HG02981 (cell line): ENCODE results near the gene SLC48A1.

ENCODE experiments used
- ATAC-seq: cut with Tn5 transposase; IDR thresholded peaks from one replicate; pipeline ENCODE4 v1.9.1; 2021; ENCODE audit warnings: mild to moderate bottlenecking, moderate library complexity; ENCODE audit not compliant: unreplicated experiment

The SLC48A1 gene

DNA sequence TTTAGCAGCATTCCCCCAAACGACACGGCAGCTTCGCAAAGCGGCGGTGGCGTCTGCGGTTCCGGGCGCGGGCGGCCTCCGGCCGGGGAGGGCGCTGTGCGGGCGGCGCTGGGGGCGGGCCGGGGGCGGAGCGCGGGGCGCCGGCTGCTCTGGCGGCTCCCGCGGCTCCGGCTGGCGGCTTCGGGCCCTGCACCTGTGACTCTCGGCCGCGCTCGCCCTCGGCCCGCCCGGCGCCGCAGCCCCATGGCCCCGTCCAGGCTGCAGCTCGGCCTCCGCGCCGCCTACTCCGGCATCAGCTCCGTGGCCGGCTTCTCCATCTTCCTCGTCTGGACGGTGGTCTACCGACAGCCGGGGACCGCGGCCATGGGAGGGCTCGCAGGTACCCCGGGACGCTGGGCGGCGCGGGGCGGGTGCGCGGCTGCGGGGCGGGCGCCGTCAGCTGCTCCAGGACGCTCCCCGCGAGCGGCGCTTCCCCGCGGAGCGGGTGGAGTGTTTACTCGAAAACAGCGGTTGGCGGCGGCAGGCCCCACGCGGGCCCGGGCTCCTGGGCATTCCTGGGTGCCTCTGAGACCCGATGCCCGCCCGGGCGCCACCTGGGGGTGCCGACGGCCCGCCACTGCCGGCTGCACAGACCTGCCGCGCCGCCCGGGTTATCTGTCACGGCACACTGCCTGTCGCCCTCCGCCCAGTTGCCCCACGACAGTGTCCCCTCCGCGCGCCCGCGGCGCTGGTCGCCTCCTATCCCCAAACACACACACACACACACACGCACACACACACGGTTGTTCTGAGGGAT, at the start of gene SLC48A1:
TSS of gene SLC48A1 (plus strand) at position 177 of the 796 bp plus-strand sequence. CDS start at position 244, 67 bp downstream.
- ATAC-seq, result peak; percentile 76

DNA sequence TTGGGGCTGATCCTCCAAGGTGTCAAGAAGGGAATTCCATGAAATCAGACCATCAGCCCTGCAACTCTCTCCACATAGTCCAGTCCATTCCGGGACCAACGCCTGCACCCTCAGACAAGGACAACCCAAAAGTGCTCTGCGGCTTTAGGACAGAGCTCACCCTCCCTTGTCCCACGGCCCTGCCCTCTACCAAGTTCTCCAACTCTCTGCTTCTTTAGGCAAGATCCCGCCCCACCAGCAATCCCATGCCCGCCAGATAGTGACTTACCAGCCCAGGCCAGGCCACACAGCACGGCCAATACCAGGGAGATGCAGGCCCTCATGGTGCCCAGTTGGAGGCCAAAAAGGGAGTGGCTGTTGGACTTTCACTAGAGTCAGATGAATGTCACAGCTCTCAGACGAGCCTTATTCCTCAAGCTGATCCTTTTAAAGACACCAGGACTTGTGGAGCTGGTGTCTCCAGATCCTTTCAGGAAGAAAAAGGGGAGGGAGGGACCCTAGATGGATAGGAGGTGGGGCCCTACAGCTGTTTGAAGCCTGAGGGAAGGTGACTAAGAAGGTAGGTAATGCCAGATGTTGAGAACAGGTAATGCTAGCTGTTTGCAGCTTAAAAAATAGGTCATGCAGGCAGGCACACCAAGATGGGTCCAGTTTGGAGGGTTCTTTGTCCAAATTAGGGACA, 47.8 kb upstream of the SLC48A1 start, which contains the start of gene ENDOU:
TSS of gene ENDOU (minus strand) at position 400 of the 682 bp plus-strand sequence. CDS start at position 323, 77 bp downstream.
- no peak for ATAC-seq

DNA sequence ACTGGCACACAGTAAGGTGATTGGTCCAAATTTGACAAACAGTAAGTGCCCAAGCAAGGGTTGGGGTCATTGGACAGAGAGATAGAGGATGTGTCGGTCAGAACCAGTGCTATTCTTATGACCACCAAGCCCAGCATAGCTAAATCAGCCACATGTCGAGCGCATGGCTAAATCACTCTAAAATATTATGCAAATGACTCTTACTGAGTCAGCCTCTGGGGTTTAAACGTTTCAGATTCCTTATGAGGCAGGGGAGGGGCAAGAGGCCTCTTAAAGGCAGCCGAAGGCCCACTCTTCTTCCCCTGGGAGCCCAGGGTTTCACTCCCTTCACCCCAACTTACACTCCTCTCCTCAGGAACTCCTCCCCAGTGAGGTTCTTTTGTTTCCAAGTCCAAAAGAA, 47.1 kb upstream of the SLC48A1 start:
- ATAC-seq, result peak; percentile 77

DNA sequence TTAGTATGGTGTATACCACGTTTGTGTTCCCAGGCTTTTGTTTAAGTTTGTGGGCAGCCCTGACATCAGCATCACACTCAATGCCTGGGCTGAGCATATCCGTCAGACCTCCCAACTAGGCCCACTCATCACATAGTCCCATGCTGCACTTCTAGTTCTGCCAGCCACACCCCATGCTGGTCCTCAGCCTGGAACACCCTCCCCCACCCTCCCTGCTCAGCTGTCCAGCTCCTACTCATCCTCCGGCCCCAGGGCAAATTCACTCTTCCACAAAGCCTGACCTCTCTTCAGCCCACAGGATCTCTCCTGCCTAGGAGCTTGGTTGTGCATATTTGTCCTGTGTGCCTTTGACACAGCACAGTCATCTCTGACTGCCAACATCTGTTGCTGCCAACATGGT, 43.8 kb upstream of the SLC48A1 start:
- ATAC-seq, result no peak

DNA sequence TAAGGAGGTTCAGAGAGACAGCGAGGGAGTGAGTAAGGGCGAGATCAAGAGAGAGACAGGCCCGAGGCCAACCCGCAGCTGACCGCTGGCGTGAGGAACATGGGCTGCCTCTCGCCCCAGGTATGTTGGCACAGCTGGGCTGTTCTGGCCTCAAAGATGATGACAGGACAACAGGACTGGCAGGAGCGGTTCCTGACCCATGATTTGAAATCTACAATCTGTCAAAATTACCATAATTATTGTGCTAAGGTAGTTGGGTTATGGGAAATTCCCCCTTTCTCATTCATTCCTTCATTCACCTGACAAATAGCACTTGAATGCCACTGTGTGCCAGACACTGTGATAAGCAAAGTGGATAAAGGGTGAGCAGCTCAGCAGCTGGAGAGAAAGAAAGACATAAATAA, 42.7 kb upstream of the SLC48A1 start:
- no peak for ATAC-seq

DNA sequence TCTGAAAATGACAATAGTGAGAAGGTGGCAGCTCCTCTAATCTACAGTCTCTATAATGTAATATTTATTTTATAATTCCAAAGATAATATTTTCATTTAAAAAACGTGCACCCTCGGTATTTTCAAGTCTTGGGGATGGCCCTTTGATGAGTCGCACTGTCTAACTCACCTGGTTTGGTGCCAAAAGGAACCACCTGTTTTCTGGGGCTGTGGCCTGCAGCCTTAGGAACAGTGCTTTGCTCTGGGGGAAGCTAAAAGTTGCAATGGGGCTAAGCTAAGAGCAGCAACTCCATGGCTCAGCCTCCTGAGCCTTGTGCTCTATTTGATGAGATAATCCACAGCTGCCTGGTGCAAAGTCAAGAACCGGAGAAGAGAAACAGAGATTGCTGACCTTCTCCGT, 41.3 kb upstream of the SLC48A1 start:
- ATAC-seq, result no peak

DNA sequence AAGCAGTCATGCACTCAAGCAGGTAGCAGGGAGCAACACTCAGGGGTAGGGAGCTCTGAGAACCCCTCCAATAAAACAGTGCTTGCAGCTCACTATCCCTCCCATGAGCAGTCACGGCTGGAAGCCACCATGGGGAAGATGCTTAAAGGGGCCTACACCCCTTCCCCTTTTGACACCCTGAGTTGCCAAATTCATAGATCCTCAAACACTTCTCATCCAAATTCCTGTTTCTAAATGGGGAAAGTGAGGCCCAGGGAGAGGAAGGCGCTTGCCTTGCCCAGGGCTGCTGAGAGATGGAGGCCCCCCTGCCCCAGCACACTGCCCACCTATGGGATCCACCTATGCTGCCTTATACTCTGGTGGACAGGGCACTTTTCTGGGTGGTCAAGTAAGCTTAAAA, 40.5 kb upstream of the SLC48A1 start:
- no peak for ATAC-seq

DNA sequence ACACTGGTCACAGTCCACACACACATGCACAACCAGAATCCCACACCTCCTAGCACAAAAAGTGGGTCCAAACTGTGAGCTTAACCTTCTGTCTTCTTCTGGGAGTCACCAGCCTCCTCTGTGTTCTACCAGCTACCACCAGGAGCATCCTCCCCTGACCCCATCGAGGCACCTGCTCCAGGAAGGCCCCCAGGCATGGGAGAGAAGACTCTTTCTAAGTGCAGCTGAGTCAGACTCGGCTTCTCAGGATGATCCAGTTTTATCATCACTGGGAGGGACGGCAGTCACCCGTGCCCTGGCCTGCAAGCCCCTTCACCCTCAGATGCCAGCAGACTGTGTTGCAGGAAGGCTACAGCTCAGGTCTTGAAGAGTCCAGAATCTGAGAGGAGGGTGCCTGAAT, 39.9 kb upstream of the SLC48A1 start:
- no peak for ATAC-seq

DNA sequence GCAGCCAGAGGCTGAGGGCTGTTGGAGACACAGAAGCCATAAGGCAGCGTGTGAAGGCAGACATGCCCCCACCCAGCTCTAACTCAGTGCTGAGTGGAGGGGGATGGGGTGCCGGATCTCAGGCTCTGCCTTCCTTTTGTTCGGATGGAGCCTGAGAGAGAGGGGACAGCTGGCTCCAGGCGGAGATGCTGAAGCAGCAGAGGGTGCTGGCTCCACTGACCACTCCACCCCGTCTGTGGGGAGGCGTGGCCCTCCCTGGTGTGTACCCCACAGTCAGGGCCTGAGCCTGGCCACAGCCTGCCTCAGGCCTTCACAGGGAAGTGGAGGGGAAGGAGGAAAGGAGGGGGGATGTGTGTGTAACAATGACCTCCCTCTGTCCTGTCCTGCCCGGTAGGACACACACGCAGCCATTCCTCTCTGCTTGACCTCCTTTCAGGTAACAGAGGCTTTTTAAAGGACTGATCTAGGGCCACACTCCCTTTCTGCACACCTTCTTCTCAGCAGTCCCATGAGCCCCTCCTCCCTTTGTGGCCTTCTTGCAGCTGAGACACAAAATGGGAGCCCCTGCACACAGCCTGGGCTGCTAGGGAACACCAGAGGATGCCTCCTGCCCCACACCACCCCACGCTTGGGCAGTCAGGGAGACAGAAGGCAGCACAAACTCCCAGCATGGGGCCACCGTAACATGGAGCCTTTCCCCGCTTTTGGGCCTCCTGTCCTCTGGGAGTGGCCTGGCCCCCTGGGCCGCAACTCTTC, 38.1 kb upstream of the SLC48A1 start:
- ATAC-seq, result no peak

DNA sequence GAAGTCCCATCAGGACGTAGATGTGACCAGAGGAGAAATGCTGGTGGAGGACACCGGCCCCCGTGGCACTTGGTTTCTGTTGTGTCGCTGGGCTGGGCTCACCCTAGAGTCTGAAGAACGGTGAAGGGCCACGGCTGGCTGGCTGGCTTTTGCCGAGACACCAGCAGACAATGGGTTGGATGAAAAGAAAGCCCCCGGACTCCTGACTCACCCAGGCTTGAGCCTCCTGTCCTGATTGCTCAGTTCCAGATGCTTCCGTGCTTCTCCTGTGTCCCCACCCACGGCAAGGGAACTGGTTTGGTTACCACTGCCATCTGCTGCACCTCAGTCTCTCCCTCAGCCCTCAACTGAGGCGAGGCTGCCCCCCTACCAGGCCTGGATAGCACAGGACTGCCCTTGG, 37.4 kb upstream of the SLC48A1 start:
- no peak for ATAC-seq

DNA sequence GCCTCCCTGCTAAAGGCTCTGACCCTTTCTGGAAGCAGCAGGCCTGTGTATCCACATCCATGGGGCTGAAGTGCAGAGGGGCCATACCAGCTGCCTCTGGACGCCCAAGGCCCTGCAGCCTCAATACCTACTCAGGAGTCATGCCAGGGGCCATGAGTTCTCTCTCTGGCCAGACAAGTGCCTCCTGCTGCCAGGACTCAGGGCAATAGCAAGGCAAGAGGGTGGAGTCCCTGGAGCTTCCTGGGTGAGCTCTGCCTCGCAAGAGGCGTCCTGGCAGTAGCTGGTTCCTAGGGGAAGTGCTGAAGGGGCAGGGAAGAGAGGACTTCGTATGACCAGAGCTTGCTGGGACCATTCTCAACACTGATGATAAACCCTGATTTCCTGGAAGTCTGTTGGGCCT, 36.8 kb upstream of the SLC48A1 start:
- no peak for ATAC-seq

DNA sequence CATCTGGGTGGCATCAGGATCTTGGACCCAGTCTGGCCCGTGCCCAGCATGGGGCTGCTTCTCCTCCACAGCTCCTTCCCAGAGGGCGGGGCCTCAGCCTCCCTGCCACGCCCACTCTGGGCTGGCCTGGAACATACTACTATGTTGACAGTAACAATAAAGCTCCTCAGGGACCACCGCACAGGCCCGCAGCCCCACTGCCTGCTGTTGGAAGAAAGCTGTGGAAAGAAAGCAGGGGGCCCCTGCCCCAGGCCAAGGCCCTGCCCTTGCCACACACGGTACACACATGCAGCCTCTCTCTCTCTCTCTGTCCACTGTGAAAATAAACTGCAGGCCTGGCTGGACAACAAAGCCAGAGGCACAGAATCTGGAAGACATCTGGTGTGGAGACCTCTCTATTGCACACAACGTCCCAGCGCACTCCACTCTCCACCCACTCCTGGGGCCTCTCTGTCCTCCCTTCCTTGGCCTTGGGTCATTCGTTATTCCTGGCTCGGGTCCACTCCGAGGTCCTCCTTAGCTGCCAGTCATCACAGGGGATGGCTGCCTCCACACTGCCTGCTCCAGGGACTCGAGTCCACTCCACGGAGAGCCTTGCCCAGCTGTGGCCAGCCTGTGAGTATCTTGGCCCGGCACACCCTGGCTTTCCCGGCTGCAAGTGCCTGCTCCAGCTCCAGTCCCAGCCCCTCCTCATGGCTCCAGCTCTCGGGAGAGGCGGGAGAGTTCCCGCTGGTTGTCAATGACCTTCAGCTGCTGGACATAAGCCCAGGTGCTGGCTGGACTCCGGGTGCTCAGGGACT, 36.0 kb upstream of the SLC48A1 start:
- no peak for ATAC-seq

DNA sequence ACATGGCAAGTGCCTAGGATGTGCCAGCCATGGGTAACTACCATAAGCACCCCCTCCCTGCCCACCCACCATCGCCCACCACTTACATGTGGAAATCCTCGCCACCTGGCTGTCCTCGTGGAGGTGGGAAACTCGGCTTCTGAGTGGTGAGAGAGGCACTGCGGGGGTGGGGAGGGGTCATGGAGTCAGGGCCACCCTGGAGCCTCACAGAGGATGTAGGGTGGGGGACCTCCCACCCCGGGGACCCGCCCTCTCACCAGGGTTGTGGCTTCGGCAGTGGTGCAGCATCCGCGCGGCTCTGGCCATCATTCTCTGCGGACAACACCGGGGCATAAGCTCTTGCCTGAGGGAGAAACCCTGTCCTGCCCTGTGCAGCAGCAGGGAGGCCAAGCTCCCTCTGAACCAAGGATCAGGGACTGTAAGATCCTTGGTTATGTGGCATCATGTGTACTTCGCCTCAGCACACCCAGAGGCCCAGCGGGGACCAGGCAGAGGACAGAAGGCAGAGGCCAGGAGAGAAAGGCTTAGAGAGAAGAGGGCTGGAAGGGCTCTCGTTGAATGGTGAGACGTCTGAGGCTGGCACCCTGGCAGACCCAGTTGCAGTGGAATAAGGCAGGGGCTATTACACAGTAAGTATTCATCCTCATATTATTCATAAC, 35.0 kb upstream of the SLC48A1 start:
- no peak for ATAC-seq

DNA sequence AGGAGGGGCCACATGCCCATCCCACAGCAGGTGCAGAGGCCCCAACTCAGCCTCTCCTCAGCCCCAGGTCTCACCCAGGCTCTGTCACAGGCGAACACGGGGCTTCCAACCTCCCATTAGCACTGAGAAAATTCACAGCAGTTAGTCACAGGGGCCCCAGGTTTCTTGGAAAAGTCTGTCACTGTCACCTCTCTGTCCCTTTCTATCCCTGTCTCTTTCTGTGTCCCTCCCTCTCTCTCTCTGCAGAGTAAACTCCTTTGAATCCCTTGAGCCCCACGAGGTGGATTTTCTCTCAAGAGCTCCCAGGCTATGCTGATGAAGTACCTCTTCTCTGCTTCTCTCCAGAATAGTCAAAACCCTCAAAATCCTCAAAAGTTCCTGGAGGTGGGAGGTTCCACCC, 33.7 kb upstream of the SLC48A1 start:
- no peak for ATAC-seq

DNA sequence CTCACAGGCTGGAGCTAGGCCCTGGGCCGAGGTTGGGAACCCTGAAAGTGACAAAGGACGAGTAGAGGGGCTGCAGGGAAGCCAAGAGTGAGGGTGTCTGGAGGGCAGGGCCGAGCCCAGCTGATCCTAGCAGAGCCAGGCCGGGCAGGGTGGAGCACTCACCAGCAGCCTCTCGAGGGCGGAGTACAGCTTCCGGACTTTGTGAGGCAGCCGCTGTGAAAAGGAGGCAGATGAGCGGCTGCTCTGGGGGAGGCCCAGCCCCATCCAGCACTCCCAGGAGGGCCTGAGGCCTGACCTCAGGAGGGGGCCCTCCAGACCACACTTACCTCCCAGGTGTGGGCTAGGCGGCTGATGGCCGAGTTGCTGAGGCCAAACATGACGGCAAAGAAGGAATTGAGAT, 33.1 kb upstream of the SLC48A1 start:
- ATAC-seq, result peak; percentile 42

DNA sequence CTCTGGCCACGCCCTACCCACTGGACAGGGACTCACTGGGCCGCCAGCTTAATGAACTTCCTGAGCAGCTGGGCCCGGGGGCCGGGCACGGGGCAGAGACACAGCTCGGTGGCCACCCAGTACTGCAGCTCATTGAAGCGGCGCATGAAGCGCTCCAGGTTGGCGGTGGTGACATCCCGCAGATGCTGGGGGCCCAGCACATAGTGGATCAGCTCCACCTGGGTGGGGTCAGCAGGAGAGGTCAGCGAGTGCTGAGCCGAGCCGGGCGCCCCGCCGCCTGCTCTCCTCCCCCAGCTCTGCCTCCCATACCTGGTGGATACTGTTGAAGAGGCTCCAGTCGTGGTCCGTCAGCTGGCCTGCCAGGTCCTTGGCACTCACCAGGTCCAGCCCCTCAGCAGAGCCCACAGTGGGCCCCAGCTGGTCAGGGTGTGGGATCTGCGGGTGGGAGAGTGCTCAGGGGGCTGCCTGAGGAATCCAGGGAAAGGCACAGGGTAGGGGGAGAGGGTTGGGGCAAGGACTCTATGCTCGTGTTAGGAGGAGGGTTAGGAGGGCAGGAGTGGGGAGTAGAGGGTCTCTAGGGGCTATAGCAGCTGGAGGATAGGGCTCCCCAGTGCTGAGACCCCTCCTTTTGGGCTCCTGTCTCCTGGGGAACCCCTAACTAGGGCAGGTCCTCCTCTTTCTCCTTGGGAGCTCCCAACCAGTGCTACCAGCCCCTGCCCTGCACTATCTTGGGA, 32.3 kb upstream of the SLC48A1 start:
- peak; percentile 43 for ATAC-seq

DNA sequence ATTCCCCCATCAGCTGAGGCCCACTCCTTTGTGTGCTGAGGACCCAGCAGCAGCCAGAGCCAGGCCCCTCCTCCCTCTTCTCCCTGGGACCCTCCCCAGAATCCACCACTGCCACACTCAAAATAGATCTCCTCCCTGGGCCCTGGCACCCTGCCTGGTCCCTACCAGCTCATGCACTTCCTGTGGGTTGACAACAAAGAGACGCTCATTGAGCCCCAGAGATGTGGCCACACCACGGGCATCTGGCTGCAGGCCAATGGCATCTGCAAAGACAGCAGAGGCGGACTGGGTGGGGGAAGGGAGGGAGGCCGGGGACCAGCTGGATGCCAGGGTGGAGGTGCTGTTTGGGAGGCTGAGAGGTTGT, 31.7 kb upstream of the SLC48A1 start:
- no peak for ATAC-seq

DNA sequence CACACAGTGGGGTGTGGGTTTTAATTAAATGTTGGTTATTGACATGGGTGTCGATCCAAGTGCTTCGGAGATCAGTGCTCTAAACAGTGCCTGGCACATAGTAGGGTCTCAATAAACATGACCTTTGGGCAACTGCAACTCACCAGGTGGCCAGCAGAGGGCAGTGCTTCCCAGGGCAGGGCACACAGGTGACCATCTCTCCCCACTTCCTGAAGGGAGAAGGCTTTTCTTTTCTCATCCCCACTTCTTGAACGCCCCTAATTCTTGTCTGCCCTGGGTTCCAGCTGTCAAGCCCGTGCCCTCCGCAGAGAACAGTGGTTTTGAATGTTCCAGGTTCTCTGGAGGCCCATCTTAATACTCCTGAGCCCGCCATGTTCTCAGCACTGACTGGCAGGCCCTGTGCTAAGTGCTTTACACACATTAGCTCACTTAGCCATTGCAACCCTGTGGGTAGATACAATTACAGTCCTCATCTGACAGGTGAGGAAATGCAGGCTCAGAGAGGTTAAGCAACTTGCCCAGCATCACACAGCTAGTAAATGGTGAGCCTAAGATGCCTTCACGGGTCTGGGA, 30.7 kb upstream of the SLC48A1 start:
- ATAC-seq, result no peak

DNA sequence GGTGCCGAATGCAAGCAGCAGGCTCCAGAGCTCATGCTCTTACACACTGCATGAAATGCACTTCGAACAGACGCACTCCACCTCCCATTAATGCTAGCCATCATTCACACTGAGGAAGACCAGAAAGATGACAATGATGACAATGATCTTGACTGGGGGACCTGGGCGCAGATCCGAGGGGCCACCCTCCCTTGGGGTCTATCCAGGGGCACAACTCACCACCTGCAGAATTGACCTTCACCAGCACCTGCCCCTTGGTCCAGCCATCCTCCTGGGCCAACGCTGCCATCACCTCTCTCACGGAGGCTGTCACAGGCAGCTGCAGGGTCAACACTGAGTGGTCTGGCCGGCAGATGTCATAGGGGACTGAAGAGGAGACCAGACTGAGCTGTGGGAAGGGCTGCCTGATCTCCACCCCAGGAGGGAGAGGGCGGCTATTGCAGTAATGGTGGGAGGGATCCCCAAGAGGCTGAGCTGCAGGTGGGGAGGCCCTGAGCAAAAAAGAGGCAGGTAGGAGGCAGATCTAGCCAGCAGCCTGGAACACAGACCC, 29.7 kb upstream of the SLC48A1 start:
- no peak for ATAC-seq
